AG09309 (cell line): ENCODE data around the gene ERBB4.

Experiments used
- DNase-seq: peaks from one replicate; pipeline ENCODE4 v3.0.0-alpha.2; 2010; ENCODE audit warnings: low read depth
- H3K4me3 ChIP-seq: 2 replicates; pipeline ENCODE4 v1.5.1; 2011; ENCODE audit warnings: mild to moderate bottlenecking, low read depth, low read length, moderate library complexity; ENCODE audit not compliant: control insufficient read depth
- CTCF ChIP-seq: IDR thresholded peaks from 2 replicates; pipeline ENCODE4 v1.5.1; 2011; ENCODE audit warnings: mild to moderate bottlenecking, low read depth, low read length, inconsistent platforms; ENCODE audit not compliant: insufficient read depth, control insufficient read depth; ENCODE audit errors: missing control alignments

Gene ERBB4

GRCh38 chr2:211458974-211459373 is 1079.6 kb downstream of the ERBB4 start:
- TF ChIP-seq CTCF = no peak
- DNase-seq = no peak
- no peak overlapping the region for H3K4me3 ChIP-seq

GRCh38 chr2:211457325-211457724 is 1081.3 kb downstream of the ERBB4 start:
- no peak for DNase-seq
- TF ChIP-seq CTCF = no peak
- H3K4me3 ChIP-seq = no peak overlapping the region

- no peak overlapping the region for H3K4me3 ChIP-seq
- peak; percentile 88 for TF ChIP-seq CTCF
- peak; percentile 8 for DNase-seq
These were observed 1083.3 kb downstream of the ERBB4 start for GRCh38 chr2:211455216-211455841.

- DNase-seq = no peak
- no peak for TF ChIP-seq CTCF
- no peak overlapping the region for H3K4me3 ChIP-seq
These were observed 1083.9 kb downstream of the ERBB4 start for GRCh38 chr2:211454679-211455078.

GRCh38 chr2:211453311-211453887 is 1085.2 kb downstream of the ERBB4 start:
- H3K4me3 ChIP-seq = no peak overlapping the region
- TF ChIP-seq CTCF = no peak
- no peak for DNase-seq

- no peak for TF ChIP-seq CTCF
- H3K4me3 ChIP-seq = no peak overlapping the region
- DNase-seq = no peak
These were observed 1087.0 kb downstream of the ERBB4 start for GRCh38 chr2:211451642-211452041.
